IPS DF 6.9 (cell line): Measurements from ENCODE around the gene CT45A10.
"Not testable (repeated sequence)": the region's sequence is repeated elsewhere in the genome, so short reads cannot be mapped to it uniquely, and the experiment has no call there.

Source experiments
- DNase-seq: peaks from one replicate; pipeline ENCODE4 v3.0.0-alpha.2; 2013; ENCODE audit warnings: low read depth, low spot score
- H3K27ac ChIP-seq: one replicate; pipeline ENCODE4 v1.5.1; 2013; ENCODE audit warnings: low read length, control low read depth
- H3K27me3 ChIP-seq: 2 replicates; pipeline ENCODE4 v1.6.1; 2013; ENCODE audit warnings: mild to moderate bottlenecking, low read length; ENCODE audit not compliant: control insufficient read depth, insufficient read depth
- H3K36me3 ChIP-seq: 2 replicates; pipeline ENCODE4 v1.6.1; 2013; ENCODE audit warnings: low read length; ENCODE audit not compliant: control insufficient read depth, insufficient read depth
- H3K4me1 ChIP-seq: 2 replicates; pipeline ENCODE4 v1.6.1; 2013; ENCODE audit warnings: low read length; ENCODE audit not compliant: control insufficient read depth, insufficient read depth
- H3K4me3 ChIP-seq: 2 replicates; pipeline ENCODE4 v1.5.1; 2013; ENCODE audit warnings: mild to moderate bottlenecking, low read length
- H3K9me3 ChIP-seq: 2 replicates; pipeline ENCODE4 v1.6.1; 2013; ENCODE audit warnings: low read length, inconsistent platforms; ENCODE audit not compliant: control insufficient read depth, insufficient read depth
- WGBS: extraction: QIAGEN DNeasy Blood & Tissue Kit; methylation state at CpG from one replicate; pipeline ENCODE4 v1.1.7; 2013; ENCODE audit warnings: mixed read lengths, missing lambda C conversion rate; ENCODE audit not compliant: insufficient read length, insufficient coverage; 5-methylcytosine and 5-hydroxymethylcytosine counted together

The CT45A10 gene

DNA sequence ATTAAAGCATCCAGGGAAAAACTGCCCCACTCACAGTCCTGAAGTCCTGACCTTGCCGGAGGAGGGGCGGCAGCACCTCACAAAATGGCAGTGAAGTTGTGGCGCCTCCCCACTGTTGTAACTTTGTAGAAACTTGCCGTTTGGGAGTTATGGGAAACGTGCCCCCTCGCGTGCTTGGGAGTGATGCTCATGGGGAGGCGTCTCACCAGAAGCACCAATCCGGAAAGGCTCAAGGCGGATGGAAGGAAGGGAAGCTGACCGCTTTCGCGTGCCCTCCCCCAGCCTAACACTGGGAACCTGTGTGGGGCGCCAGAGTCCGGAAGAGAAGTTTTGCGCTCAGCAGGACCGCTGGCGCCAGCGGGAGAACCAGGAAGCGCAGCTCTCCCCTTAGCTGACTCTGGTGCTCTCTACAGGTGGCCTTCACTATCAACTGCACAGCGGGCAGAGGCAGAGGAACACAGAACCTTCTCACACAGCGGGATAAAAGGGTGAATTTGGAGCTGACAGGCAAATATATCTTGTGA is at the start of gene CT45A10, which contains the start of gene SAGE1:
Gene CT45A10, minus strand, starts transcription at position 151 of the 524 bp plus-strand sequence. CDS start 8,100 bp downstream, outside the sequence.
Gene SAGE1, plus strand, starts transcription at position 423 of the 524 bp plus-strand sequence. CDS start 2,527 bp downstream, outside the sequence.
- no CpG with 5 or more reads among the region's 22 CpGs for WGBS
- no peak within 1 kb of the TSS for H3K4me3 ChIP-seq
- H3K27ac ChIP-seq = no peak within 1 kb of the TSS
- H3K36me3 ChIP-seq = no peaks in the 10 kb centered on the region
- H3K4me1 ChIP-seq = no peaks in the 10 kb centered on the region
- no peak for DNase-seq
- no peaks in the 10 kb centered on the region for H3K27me3 ChIP-seq
- H3K9me3 ChIP-seq = no peaks in the 10 kb centered on the region

DNA sequence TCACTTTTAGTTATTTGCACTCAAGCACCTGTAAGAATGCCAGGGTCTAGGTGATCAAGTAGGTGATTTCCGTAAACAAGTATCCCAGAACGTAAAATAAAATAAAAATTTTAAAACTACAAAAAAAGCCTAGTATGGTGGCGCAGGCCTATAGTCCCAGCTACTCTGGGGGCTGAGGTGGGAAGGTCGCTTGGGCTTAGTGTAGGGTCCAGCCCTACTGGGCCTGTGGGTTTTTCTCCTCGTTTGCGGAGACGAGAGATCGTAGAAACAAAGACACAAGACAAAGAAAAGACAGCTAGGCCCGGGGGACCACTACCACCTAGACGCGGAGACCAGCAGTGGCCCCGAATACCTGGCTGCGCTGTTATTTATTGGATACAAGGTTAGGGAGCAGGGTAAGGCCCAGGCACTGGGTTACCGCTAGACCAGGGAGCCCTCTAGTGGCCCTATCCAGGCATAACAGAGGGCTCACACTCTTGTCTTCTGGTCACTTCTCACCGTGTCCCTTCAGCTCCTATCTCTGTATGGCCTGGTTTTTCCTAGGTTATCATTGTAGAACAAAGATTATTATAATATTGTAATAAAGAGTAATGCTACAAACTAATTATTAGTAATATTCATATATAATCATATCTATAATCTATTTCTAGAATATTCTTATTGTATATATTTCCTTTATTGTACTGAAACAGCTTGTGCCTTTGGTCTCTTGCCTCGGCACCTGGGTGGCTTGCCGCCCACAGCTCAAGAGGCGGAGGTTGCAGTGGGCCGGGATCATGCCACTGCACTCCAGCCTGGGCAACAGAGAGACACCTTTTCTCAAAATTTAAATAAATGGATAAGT is 38.6 kb upstream of the CT45A10 start:
- no peak for DNase-seq
- H3K27me3 ChIP-seq = no peaks in the 10 kb centered on the region

GRCh38 chrX:135927897-135928296 is 34.7 kb upstream of the CT45A10 start:
- Histone ChIP-seq H3K4me1 (no peaks in the 10 kb centered on the region), H3K9me3 (no peaks in the 10 kb centered on the region), H3K4me3 (no peak overlapping the region), H3K27me3 (no peaks in the 10 kb centered on the region), H3K36me3 (no peaks in the 10 kb centered on the region), H3K27ac (no peak overlapping the region)
- WGBS = no CpG with 5 or more reads among the region's 2 CpGs
- no peak for DNase-seq

More for the DNA sequence above, 38.6 kb upstream of the CT45A10 start:
- H3K9me3 ChIP-seq = no peaks in the 10 kb centered on the region
- no peaks in the 10 kb centered on the region for H3K4me1 ChIP-seq
- H3K27ac ChIP-seq = no peak overlapping the region
- H3K4me3 ChIP-seq = no peak overlapping the region
- WGBS = no CpG with 5 or more reads among the region's 19 CpGs
- H3K36me3 ChIP-seq = no peaks in the 10 kb centered on the region

- no peak overlapping the region for H3K4me3 ChIP-seq
- WGBS = no CpG with 5 or more reads among the region's 5 CpGs
- H3K27ac ChIP-seq = no peak overlapping the region
- H3K9me3 ChIP-seq = no peaks in the 10 kb centered on the region
- H3K36me3 ChIP-seq = no peaks in the 10 kb centered on the region
- no peaks in the 10 kb centered on the region for H3K27me3 ChIP-seq
- H3K4me1 ChIP-seq = no peaks in the 10 kb centered on the region
- no peak for DNase-seq
These were observed 30.1 kb upstream of the CT45A10 start for GRCh38 chrX:135923353-135923752.

DNA sequence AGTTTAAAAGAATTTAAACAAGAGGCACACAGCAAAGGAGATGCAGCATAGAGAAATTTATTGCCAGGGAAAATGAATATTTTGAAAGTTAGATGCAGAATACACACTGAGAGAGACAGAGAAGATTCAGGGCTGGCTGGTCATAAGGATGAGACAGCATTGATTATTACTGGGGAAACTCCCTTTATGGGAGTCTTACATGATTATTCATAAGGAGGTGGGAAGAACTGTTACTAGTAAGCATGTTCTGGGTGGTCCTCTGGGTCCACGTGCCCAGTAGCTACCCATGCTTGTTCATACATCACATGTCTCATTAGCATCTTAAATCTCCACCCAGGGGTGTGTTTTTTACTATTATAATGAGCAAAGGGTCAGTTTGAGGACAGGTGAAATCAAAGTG is 27.3 kb upstream of the CT45A10 start:
- not testable (repeated sequence) for H3K4me3 ChIP-seq, H3K9me3 ChIP-seq, H3K27ac ChIP-seq, H3K36me3 ChIP-seq, H3K4me1 ChIP-seq, H3K27me3 ChIP-seq, DNase-seq
- WGBS = no CpG with 5 or more reads among the region's 1 CpG

GRCh38 chrX:135914404-135914803 is 21.2 kb upstream of the CT45A10 start:
- DNase-seq = no peak
- Histone ChIP-seq H3K36me3 (no peaks in the 10 kb centered on the region), H3K4me1 (no peaks in the 10 kb centered on the region), H3K4me3 (no peak overlapping the region), H3K27me3 (no peaks in the 10 kb centered on the region), H3K9me3 (no peaks in the 10 kb centered on the region), H3K27ac (no peak overlapping the region)
- no CpG with 5 or more reads among the region's 5 CpGs for WGBS

DNA sequence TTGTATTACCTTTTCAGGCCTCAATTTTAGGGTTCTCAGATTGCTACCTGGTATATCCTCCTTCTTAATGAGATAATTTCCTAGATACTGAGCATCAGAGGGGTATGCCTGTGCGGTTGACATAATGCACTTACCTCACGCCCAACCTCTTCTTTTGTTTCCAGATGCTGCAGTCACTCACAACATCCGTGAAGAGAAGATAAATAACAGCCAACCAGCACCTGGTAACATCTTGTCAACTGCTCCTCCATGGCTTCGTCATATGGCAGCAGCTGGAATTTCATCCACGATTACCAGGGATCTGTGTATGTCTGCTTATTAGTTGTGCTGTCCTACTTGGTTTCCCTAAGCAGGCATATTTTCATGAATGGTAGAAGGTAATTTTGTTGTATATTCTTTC is 17.0 kb upstream of the CT45A10 start:
- Histone ChIP-seq H3K27ac (no peak overlapping the region), H3K27me3 (no peaks in the 10 kb centered on the region), H3K4me3 (no peak overlapping the region), H3K4me1 (no peaks in the 10 kb centered on the region), H3K36me3 (no peaks in the 10 kb centered on the region), H3K9me3 (no peaks in the 10 kb centered on the region)
- no CpG with 5 or more reads among the region's 5 CpGs for WGBS
- DNase-seq = no peak

GRCh38 chrX:135892781-135893180 is 463 bp downstream of the CT45A10 start:
- Histone ChIP-seq H3K9me3 (no peaks in the 10 kb centered on the region), H3K36me3 (no peaks in the 10 kb centered on the region), H3K27me3 (no peaks in the 10 kb centered on the region), H3K27ac (no peak overlapping the region), H3K4me3 (no peak overlapping the region), H3K4me1 (no peaks in the 10 kb centered on the region)
- DNase-seq = no peak
- no CpG with 5 or more reads among the region's 11 CpGs for WGBS

GRCh38 chrX:135890087-135890585 is 3.1 kb downstream of the CT45A10 start:
- no peak for DNase-seq
- no peaks in the 10 kb centered on the region for H3K36me3 ChIP-seq
- H3K27ac ChIP-seq = no peak overlapping the region
- no peaks in the 10 kb centered on the region for H3K27me3 ChIP-seq
- no CpG with 5 or more reads among the region's 14 CpGs for WGBS
- no peaks in the 10 kb centered on the region for H3K4me1 ChIP-seq
- no peaks in the 10 kb centered on the region for H3K9me3 ChIP-seq
- H3K4me3 ChIP-seq = no peak overlapping the region

DNA sequence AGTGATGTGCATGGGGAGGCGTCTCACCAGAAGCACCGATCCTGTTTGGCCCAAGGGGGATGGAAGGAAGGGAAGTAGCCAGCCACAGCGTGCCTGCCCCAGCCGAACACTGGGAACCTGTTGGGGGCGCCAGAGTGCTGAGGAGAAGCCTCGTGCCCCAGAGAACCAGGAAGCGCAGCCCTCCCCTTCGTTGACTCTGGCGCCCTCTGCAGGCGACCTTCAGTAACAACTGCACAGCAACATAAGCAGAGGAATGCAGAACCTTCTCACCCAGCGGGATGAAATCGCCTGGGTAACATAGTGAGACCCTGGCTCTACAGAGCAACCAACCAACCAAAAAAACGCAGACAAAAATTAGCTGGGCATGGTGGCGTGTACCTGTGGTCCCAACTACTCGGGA is 4.3 kb downstream of the CT45A10 start:
- H3K4me3 ChIP-seq, H3K27ac ChIP-seq, H3K9me3 ChIP-seq, H3K36me3 ChIP-seq, DNase-seq, H3K4me1 ChIP-seq, H3K27me3 ChIP-seq: not testable (repeated sequence)
- WGBS = no CpG with 5 or more reads among the region's 15 CpGs
